Measurements from ENCODE around the gene CTF1.

DNA sequence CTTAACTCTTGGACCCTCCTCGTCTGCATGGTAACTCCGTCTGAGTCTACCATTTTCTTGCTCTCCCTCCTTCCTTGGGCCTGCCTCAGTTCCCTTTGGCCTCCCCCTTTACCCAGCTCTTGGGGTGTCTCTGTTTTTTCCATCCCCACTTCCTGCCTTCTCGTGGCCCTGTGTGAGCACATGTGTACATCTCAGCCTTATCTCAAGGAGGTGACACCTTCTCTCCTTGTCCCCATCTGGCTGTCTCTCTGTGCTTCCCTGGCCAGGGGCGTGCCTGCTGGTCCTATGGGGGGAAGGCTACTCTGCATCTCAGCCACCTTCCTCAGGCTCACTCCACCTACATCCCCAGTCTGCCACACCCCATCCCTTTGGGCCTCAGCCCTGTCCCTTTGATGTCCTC, 6.6 kb downstream of the CTF1 start:
- TF ChIP-seq POLR2A (IDR thresholded peaks at IDR 0.05) (no peak), CTCF (IDR thresholded peaks at IDR 0.05) (peak in 1 of 6 experiments; percentile 6)
